Measurements from ENCODE around the gene OCRL. TPM values are rescaled to one million over a fixed set of nuclear protein-coding genes. Genes with fewer than 3 reads are reported as not detected.

Gene OCRL
- total and polyA plus RNA-seq, 2 donors (not counting 1 experiment from before 2014, with no cell fraction given) = 23.0 to 32.1 TPM

DNA sequence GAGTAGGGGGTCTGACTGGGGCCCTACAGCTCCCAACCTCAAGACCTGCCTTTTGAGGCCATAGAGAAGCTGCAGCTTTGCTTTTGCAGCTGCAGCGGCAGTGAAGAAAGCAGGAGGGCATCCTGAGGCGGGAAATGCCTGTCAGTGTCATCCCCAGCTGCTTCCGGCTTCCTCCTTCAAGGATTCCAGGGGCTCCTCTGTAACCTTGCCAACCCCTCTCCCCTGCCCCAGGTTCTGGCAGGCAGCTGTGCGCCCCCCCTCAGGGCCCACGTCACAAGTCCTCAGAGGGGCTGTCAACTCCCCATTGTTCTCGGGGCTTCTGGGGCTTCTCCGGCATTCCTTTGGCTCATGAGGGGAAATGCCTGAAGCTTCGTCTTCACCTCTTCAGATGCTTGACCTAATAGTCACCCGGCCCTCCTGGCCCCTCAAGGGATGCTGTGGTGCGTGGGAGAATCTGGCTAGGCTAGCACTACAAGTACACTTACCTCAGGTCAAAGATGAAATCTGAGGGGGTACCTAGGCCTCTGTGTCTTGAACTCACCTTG lies 82.8 kb downstream of the OCRL start:
- H3K27ac ChIP-seq (ENCODE audit: insufficient read depth, low read length) = no peak overlapping the region

DNA sequence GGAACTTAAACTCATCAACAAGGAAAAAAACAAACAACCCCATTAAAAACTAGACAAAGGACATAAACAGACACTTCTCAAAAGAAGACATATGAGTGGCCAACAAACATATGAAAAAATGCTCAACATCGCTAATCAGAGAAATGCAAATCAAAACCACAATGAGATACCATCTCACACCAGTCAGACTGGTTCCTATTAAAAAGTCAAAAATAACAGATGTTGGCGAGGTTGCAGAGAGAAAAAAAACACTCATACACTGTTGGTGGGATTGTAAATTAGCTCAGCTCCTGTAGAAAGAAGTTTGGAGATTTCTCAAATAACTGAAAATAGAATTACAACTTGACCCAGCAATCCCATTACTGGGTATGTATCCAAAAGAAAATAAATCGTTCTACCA lies 86.0 kb downstream of the OCRL start:
- TF ChIP-seq EZH2 (IDR thresholded peaks at IDR 0.05; ENCODE audit: low read length, missing control alignments) = no peak
- TF ChIP-seq, protein P1, sequence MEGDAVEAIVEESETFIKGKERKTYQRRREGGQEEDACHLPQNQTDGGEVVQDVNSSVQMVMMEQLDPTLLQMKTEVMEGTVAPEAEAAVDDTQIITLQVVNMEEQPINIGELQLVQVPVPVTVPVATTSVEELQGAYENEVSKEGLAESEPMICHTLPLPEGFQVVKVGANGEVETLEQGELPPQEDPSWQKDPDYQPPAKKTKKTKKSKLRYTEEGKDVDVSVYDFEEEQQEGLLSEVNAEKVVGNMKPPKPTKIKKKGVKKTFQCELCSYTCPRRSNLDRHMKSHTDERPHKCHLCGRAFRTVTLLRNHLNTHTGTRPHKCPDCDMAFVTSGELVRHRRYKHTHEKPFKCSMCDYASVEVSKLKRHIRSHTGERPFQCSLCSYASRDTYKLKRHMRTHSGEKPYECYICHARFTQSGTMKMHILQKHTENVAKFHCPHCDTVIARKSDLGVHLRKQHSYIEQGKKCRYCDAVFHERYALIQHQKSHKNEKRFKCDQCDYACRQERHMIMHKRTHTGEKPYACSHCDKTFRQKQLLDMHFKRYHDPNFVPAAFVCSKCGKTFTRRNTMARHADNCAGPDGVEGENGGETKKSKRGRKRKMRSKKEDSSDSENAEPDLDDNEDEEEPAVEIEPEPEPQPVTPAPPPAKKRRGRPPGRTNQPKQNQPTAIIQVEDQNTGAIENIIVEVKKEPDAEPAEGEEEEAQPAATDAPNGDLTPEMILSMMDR (conservative IDR thresholded peaks at IDR 0.05 in 1 of 2, IDR thresholded peaks at IDR 0.05 in 1 of 2; ENCODE audit: low read depth in 1 of 2, low read length in 2 of 2) = no peak
- peak in 1 of 2 donors; percentile 25 for DNase-seq (ENCODE audit: low read depth in 2 of 2)
- Histone ChIP-seq H2AFZ (ENCODE audit: low read length) (no peak overlapping the region), H3K27ac (ENCODE audit: insufficient read depth, low read length) (no peak overlapping the region), H3K4me1 (ENCODE audit: control insufficient read depth, extremely low read depth, insufficient read depth, low read length) (no peaks in the 10 kb centered on the region), H3K36me3 (ENCODE audit: control insufficient read depth, insufficient read depth, low read length) (no peaks in the 10 kb centered on the region), H3K9me3 (ENCODE audit: control insufficient read depth, insufficient read depth, low read depth, low read length) (no peaks in the 10 kb centered on the region), H3K4me3 (replicated peaks in 1 of 4; ENCODE audit: control extremely low read depth in 1 of 4, insufficient read depth in 1 of 4, low read depth in 3 of 4, low read length in 4 of 4) (no peak overlapping the region), H4K20me1 (ENCODE audit: control insufficient read depth, extremely low read depth, insufficient read depth, low read length) (no peaks in the 10 kb centered on the region), H3K27me3 (ENCODE audit: control insufficient read depth, insufficient read depth, low read length) (no peaks in the 10 kb centered on the region), H3K9ac (ENCODE audit: insufficient read depth, low read length) (no peak overlapping the region), H3K4me2 (ENCODE audit: extremely low read depth, insufficient read depth, low read length) (no peak overlapping the region), H3K79me2 (ENCODE audit: control insufficient read depth, insufficient read depth, low read length) (no peaks in the 10 kb centered on the region)

More for the DNA sequence above, 82.8 kb downstream of the OCRL start:
- H4K20me1 ChIP-seq (ENCODE audit: control insufficient read depth, extremely low read depth, insufficient read depth, low read length) = no peaks in the 10 kb centered on the region
- no peaks in the 10 kb centered on the region for H3K27me3 ChIP-seq (ENCODE audit: control insufficient read depth, insufficient read depth, low read length)
- H3K36me3 ChIP-seq (ENCODE audit: control insufficient read depth, insufficient read depth, low read length) = no peaks in the 10 kb centered on the region
- TF ChIP-seq, protein P1 (conservative IDR thresholded peaks at IDR 0.05 in 1 of 2, IDR thresholded peaks at IDR 0.05 in 1 of 2; ENCODE audit: low read depth in 1 of 2, low read length in 2 of 2) = no peak
- no peak overlapping the region for H3K9ac ChIP-seq (ENCODE audit: insufficient read depth, low read length)
- H3K4me3 ChIP-seq (replicated peaks in 1 of 4; ENCODE audit: control extremely low read depth in 1 of 4, insufficient read depth in 1 of 4, low read depth in 3 of 4, low read length in 4 of 4) = no peak overlapping the region
- no peaks in the 10 kb centered on the region for H3K9me3 ChIP-seq (ENCODE audit: control insufficient read depth, insufficient read depth, low read depth, low read length)
- no peak overlapping the region for H2AFZ ChIP-seq (ENCODE audit: low read length)
- H3K4me2 ChIP-seq (ENCODE audit: extremely low read depth, insufficient read depth, low read length) = no peak overlapping the region
- DNase-seq (ENCODE audit: low read depth in 2 of 2) = peak in 1 of 2 donors; percentile 84
- no peaks in the 10 kb centered on the region for H3K79me2 ChIP-seq (ENCODE audit: control insufficient read depth, insufficient read depth, low read length)
- no peaks in the 10 kb centered on the region for H3K4me1 ChIP-seq (ENCODE audit: control insufficient read depth, extremely low read depth, insufficient read depth, low read length)

DNA sequence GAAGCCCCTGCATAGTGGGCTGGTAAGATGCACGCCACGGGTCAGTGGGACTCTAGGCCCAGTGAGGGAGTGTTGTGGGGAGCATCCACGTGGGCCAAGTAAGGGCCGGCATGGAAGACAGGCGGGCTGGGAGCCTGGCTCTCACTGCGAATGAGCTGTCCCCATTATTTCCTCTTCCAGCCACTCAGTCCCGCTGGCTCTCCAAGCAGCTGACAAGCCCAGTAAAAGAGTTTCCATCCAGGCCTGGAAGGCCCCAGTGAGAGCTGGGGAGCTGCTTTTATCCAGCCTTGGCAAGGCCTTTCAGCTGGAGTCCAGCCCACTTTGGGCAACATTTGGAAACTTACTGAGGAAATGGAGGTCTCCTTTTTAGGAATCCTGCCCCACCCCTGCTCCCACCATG lies 89.8 kb downstream of the OCRL start:
- no peak for DNase-seq (ENCODE audit: low read depth in 2 of 2)
- H3K9me3 ChIP-seq (ENCODE audit: control insufficient read depth, insufficient read depth, low read depth, low read length) = no peaks in the 10 kb centered on the region
- H3K27ac ChIP-seq (ENCODE audit: insufficient read depth, low read length) = no peak overlapping the region

More for the DNA sequence above, 89.8 kb downstream of the OCRL start:
- TF ChIP-seq, protein P1 (conservative IDR thresholded peaks at IDR 0.05 in 1 of 2, IDR thresholded peaks at IDR 0.05 in 1 of 2; ENCODE audit: low read depth in 1 of 2, low read length in 2 of 2) = no peak
- TF ChIP-seq EZH2 (IDR thresholded peaks at IDR 0.05; ENCODE audit: low read length, missing control alignments) = no peak
- Histone ChIP-seq H3K4me1 (ENCODE audit: control insufficient read depth, extremely low read depth, insufficient read depth, low read length) (no peaks in the 10 kb centered on the region), H3K4me3 (replicated peaks in 1 of 4; ENCODE audit: control extremely low read depth in 1 of 4, insufficient read depth in 1 of 4, low read depth in 3 of 4, low read length in 4 of 4) (no peak overlapping the region), H4K20me1 (ENCODE audit: control insufficient read depth, extremely low read depth, insufficient read depth, low read length) (no peaks in the 10 kb centered on the region), H3K36me3 (ENCODE audit: control insufficient read depth, insufficient read depth, low read length) (no peaks in the 10 kb centered on the region), H3K27me3 (ENCODE audit: control insufficient read depth, insufficient read depth, low read length) (no peaks in the 10 kb centered on the region), H2AFZ (ENCODE audit: low read length) (no peak overlapping the region), H3K9ac (ENCODE audit: insufficient read depth, low read length) (no peak overlapping the region), H3K79me2 (ENCODE audit: control insufficient read depth, insufficient read depth, low read length) (no peaks in the 10 kb centered on the region), H3K4me2 (ENCODE audit: extremely low read depth, insufficient read depth, low read length) (no peak overlapping the region)
